HepG2 (cell line): ENCODE data around the gene MED15. TPM values are rescaled to one million over a fixed set of nuclear protein-coding genes. Genes with fewer than 3 reads are reported as not detected.

Experiments
- ATAC-seq: fragments of 200-7000 bp; cut with Tn5 transposase; 3 replicates; pipeline ENCODE4 v1.9.1; 2020; ENCODE audit warnings: mild to moderate bottlenecking, moderate library complexity
- BruUV-seq: library from RNA; stranded (reverse); fragments of 400-500 nt; replicated peaks from 2 replicates; lab custom pipeline; 2021; lab: Mats Ljungman, UMichigan
- CTCF ChIA-PET: fragments of 300-600 bp; formaldehyde crosslinking; extraction: SDS; loops from one replicate; lab custom pipeline; 2021; ENCODE audit warnings: low total read pairs, inconsistent platforms, low intra/inter-chr PET ratio; lab: Yijun Ruan, JAX
- POLR2A ChIA-PET: fragments of 350-600 bp; sonication (Branson Sonifier 250); formaldehyde crosslinking; loops from one replicate; lab custom pipeline; 2020; ENCODE audit warnings: antibody characterized with exemption, inconsistent platforms; lab: Yijun Ruan, JAX
- DNase-seq: peaks from one replicate; pipeline ENCODE4 v3.0.0-alpha.2; 2015; ENCODE audit warnings: low spot score
- FAIRE-seq: peaks from 3 replicates; lab custom pipeline; 2011; peaks lifted over from hg19 to GRCh38; lab: Jason Lieb, UNC
- H2AFZ ChIP-seq: one replicate; pipeline ENCODE4 v1.6.1; 2011; ENCODE audit warnings: low read length, inconsistent platforms
- H3K27ac ChIP-seq: fragments of 300-600 bp; 3 replicates; pipeline ENCODE4 v1.8.0; 2011; ENCODE audit warnings: mixed run types, mild to moderate bottlenecking, mixed read lengths, low read length, inconsistent platforms; ENCODE audit not compliant: insufficient read depth; ENCODE audit errors: extremely low read length
- H3K27me3 ChIP-seq, 2 experiments: fragments of 200-600 bp in 1 of 2; 2 replicates in 1 of 2; 3 replicates in 1 of 2; pipeline versions ENCODE4 v1.6.0 to v1.8.0; 2011; ENCODE audit warnings: low read length in 2 of 2, mild to moderate bottlenecking in 2 of 2, moderate library complexity in 2 of 2, inconsistent platforms in 1 of 2; ENCODE audit not compliant: insufficient read depth in 2 of 2, control insufficient read depth in 1 of 2
- H3K36me3 ChIP-seq, 2 experiments: fragments of 200-600 bp in 1 of 2; replicated peaks in 1 of 2; 2 replicates in 1 of 2; 3 replicates in 1 of 2; pipeline versions ENCODE4 v1.5.1 to v1.8.0; 2011; ENCODE audit warnings: low read length in 2 of 2, inconsistent platforms in 1 of 2; ENCODE audit not compliant: insufficient read depth in 2 of 2, control insufficient read depth in 1 of 2
- H3K4me1 ChIP-seq: 2 replicates; pipeline ENCODE4 v1.5.1; 2012; ENCODE audit warnings: low read length, inconsistent platforms; ENCODE audit not compliant: insufficient read depth
- H3K4me2 ChIP-seq: 2 replicates; pipeline ENCODE4 v1.6.0; 2011; ENCODE audit warnings: low read depth, low read length, inconsistent platforms
- H3K4me3 ChIP-seq, 3 experiments: fragments of 200-600 bp in 1 of 3; sonication (generic), shearing (Covaris generic) in 1 of 3; replicated peaks in 1 of 3; 2 replicates each; pipeline ENCODE4 v1.5.1; 2011 to 2016; ENCODE audit warnings: low read length in 3 of 3, inconsistent platforms in 2 of 3, low read depth in 2 of 3, mild to moderate bottlenecking in 2 of 3, control low read depth in 1 of 3, mixed read lengths in 1 of 3; ENCODE audit not compliant: insufficient read depth in 1 of 3
- H3K79me2 ChIP-seq: one replicate; pipeline ENCODE4 v1.6.1; 2011; ENCODE audit warnings: low read length, inconsistent platforms; ENCODE audit not compliant: insufficient read depth
- H3K9ac ChIP-seq: 2 replicates; pipeline ENCODE4 v1.6.0; 2011; ENCODE audit warnings: mild to moderate bottlenecking, low read depth, low read length, inconsistent platforms; ENCODE audit not compliant: insufficient read depth
- H3K9me3 ChIP-seq: 2 replicates; pipeline ENCODE4 v1.5.1; 2012; ENCODE audit warnings: mild to moderate bottlenecking, low read length
- H4K20me1 ChIP-seq: 2 replicates; pipeline ENCODE4 v1.6.0; 2011; ENCODE audit warnings: inconsistent platforms, mild to moderate bottlenecking, low read length, moderate library complexity; ENCODE audit not compliant: insufficient read depth
- ARHGAP35 ChIP-seq: sonication (generic); formaldehyde crosslinking; IDR thresholded peaks from 2 replicates; pipeline ENCODE4 v1.9.0; 2022; ENCODE audit warnings: mild to moderate bottlenecking, inconsistent platforms, moderate library complexity, missing genetic modification reagents, borderline replicate concordance
- ATF7 ChIP-seq, 2 experiments: fragments of 450-650 bp in 1 of 2; sonication (generic) in 1 of 2; formaldehyde crosslinking in 1 of 2; IDR thresholded peaks; 2 replicates each; pipeline versions ENCODE4 v1.4.0 to v1.6.1; 2016 to 2020; ENCODE audit warnings: antibody characterized with exemption in 1 of 2, mild to moderate bottlenecking in 1 of 2, missing genetic modification reagents in 1 of 2
- CBX5 ChIP-seq: sonication (generic); formaldehyde crosslinking; IDR thresholded peaks from 2 replicates; pipeline ENCODE4 v1.4.0; 2020; ENCODE audit warnings: missing genetic modification reagents, borderline replicate concordance
- HNRNPH1 ChIP-seq: fragments of 200-400 bp; formaldehyde crosslinking; optimal IDR thresholded peaks from 2 replicates; pipeline ENCODE3; 2017; ENCODE audit warnings: mild to moderate bottlenecking, low read depth, low read length
- KLF11 ChIP-seq: IDR thresholded peaks from 2 replicates; pipeline ENCODE4 v1.6.1; 2016; ENCODE audit warnings: missing compliant biosample characterization
- LCORL ChIP-seq, 2 experiments: fragments of 450-650 bp in 1 of 2; sonication (generic) in 1 of 2; formaldehyde crosslinking in 1 of 2; IDR thresholded peaks; 2 replicates each; pipeline versions ENCODE4 v1.5.0 to v1.6.1; 2017 to 2020; ENCODE audit warnings: antibody characterized with exemption in 1 of 2, missing genetic modification reagents in 1 of 2
- MLLT10 ChIP-seq: sonication (generic); formaldehyde crosslinking; IDR thresholded peaks from 2 replicates; pipeline ENCODE4 v1.4.0; 2020; ENCODE audit warnings: missing genetic modification reagents
- PLRG1 ChIP-seq: fragments of 450-650 bp; conservative IDR thresholded peaks from 2 replicates; pipeline ENCODE4 v1.6.1; 2016
- RNF2 ChIP-seq: fragments of 450-650 bp; conservative IDR thresholded peaks from 2 replicates; pipeline ENCODE4 v1.6.1; 2016; ENCODE audit warnings: low read depth
- ZKSCAN5 ChIP-seq: sonication (generic); formaldehyde crosslinking; IDR thresholded peaks from 2 replicates; pipeline ENCODE4 v1.5.1; 2020; ENCODE audit warnings: mild to moderate bottlenecking, missing genetic modification reagents
- ZNF296 ChIP-seq: sonication (generic); formaldehyde crosslinking; conservative IDR thresholded peaks from 2 replicates; pipeline ENCODE4 v1.5.0; 2020; ENCODE audit warnings: mild to moderate bottlenecking, missing genetic modification reagents
- ZNF382 ChIP-seq: sonication (generic); formaldehyde crosslinking; IDR thresholded peaks from 2 replicates; pipeline ENCODE4 v1.5.0; 2020; ENCODE audit warnings: missing genetic modification reagents, mild to moderate bottlenecking, borderline replicate concordance
- WGBS: methylation state at CpG from one replicate; pipeline ENCODE4 v1.1.6; 2017; ENCODE audit warnings: low lambda C conversion rate; 5-methylcytosine and 5-hydroxymethylcytosine counted together
- in situ Hi-C: cut with HindIII; loops from 2 replicates; pipeline ENCODE4 v1.10.0; 2017; ENCODE audit warnings: low pct_unique_long_range_greater_than_20kb; ENCODE audit not compliant: extremely low pct_ligation_motif_present
- intact Hi-C: fragments of 100-400 bp; cut with micrococcal nuclease; formaldehyde crosslinking; loops from one replicate; pipeline ENCODE4 v1.10.0; 2022; ENCODE audit not compliant: unreplicated experiment
- polyA plus RNA-seq, 8 experiments: library from polyadenylated mRNA; depleted of rRNA in 3 of 8; stranded (reverse) in 7 of 8; unstranded in 1 of 8; fragments of >200 nt; fragmentation: Illumina TruSeq in 4 of 8; extraction: Trizol in 4 of 8; gene quantifications; 2 replicates each; pipeline versions ENCODE4 v1.2.1 to v1.2.3, GENCODE V29; 2011 to 2016; ENCODE audit warnings: low read depth in 4 of 8, missing spikeins in 1 of 8, mixed read lengths in 1 of 8; ENCODE audit not compliant: insufficient read depth in 1 of 8
- total RNA-seq, 5 experiments: library from RNA; depleted of rRNA; stranded (reverse); fragments of >200 nt; fragmentation: Illumina TruSeq; extraction: Trizol; gene quantifications; 2 replicates each; pipeline ENCODE4 v1.2.3, GENCODE V29; 2016; ENCODE audit warnings: low read depth in 1 of 5
- TF ChIP-seq, protein P1 (sequence below): fragments of 450-650 bp; IDR thresholded peaks from 2 replicates; pipeline ENCODE4 v1.6.1; 2016
- TF ChIP-seq, protein P2 (sequence below): sonication (generic); formaldehyde crosslinking; IDR thresholded peaks from 2 replicates; pipeline ENCODE4 v1.5.1; 2020; ENCODE audit warnings: mild to moderate bottlenecking, moderate library complexity, missing genetic modification reagents
- TF ChIP-seq, protein P3 (sequence below): sonication (generic); formaldehyde crosslinking; IDR thresholded peaks from 2 replicates; pipeline ENCODE4 v1.5.1; 2020; ENCODE audit warnings: missing genetic modification reagents, mild to moderate bottlenecking, borderline replicate concordance

MED15 gene
- total and polyA plus RNA-seq, 2 of the 13 experiments (the other 11 are each of a cell fraction or from before 2014, with no cell fraction given), result 14.3 to 27.0 TPM

DNA sequence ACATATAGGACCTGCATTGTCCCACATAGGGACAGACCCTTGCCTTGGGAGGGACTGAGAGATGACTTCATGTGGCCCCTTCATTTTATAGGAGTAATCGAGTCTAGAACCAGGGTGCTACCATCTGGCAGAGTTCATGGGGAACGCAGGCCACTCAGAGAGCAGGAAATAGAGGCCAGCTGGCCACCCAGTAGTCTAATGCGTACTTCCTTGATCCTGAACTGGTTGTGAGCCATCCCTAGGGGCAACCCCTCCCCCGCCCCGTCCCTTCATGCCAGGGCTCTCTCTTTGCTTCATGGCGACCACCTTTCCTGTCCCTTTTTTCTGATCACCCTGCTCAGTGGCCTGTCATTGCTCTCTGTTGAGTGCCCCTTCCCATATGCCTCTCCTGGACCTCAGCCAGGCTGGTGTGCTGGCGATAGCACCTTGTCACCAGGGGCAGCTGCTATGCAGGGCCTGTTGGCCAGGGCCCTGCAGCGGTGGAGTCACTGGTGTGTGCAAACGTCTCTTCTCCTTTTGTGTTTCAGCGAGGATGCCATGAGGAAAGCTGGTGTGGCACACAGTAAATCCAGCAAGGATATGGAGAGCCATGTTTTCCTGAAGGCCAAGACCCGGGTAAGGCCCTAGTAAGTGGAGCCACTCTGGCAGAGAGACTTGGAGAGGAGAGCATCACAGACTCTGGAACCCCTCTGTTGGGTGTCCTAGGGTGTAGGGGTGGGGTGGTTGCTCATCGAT is 29.3 kb downstream of the MED15 start:
- ChIA-PET CTCF (no interaction called here), POLR2A (no interaction called here)
- Histone ChIP-seq H3K4me1 (peaks cover 11% of the 10 kb centered on the region), H3K9ac (no peak overlapping the region), H3K4me3 (no peak overlapping the region), H3K9me3 (no peaks in the 10 kb centered on the region), H3K4me2 (no peak overlapping the region), H2AFZ (no peak overlapping the region), H3K36me3 (peaks cover 20 to 61% of the 10 kb centered on the region in 2 experiments; a peak in 4 of 5 replicates), H4K20me1 (peaks cover 29% of the 10 kb centered on the region), H3K27ac (no peak overlapping the region), H3K27me3 (no peaks in the 10 kb centered on the region), H3K79me2 (peaks cover 33% of the 10 kb centered on the region)
- no TSS peak for BruUV-seq
- no peak for DNase-seq
- in situ Hi-C loops, result no loop called here
- FAIRE-seq, result no peak
- TF ChIP-seq, protein P1, sequence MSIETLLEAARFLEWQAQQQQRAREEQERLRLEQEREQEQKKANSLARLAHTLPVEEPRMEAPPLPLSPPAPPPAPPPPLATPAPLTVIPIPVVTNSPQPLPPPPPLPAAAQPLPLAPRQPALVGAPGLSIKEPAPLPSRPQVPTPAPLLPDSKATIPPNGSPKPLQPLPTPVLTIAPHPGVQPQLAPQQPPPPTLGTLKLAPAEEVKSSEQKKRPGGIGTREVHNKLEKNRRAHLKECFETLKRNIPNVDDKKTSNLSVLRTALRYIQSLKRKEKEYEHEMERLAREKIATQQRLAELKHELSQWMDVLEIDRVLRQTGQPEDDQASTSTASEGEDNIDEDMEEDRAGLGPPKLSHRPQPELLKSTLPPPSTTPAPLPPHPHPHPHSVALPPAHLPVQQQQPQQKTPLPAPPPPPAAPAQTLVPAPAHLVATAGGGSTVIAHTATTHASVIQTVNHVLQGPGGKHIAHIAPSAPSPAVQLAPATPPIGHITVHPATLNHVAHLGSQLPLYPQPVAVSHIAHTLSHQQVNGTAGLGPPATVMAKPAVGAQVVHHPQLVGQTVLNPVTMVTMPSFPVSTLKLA, result no peak
- TF ChIP-seq ZKSCAN5 (no peak), LCORL (IDR thresholded peaks at IDR 0.05) (no peak), LCORL (CRISPR knock-in tag; IDR thresholded peaks at IDR 0.05) (no peak), CBX5 (CRISPR knock-in tag) (no peak), RNF2 (no peak), KLF11 (CRISPR knock-in tag) (no peak), ZNF382 (CRISPR knock-in tag) (no peak), MLLT10 (no peak), PLRG1 (no peak), ZNF296 (CRISPR knock-in tag) (no peak), HNRNPH1 (no peak), ATF7 (IDR thresholded peaks at IDR 0.05) (no peak), ATF7 (CRISPR knock-in tag; IDR thresholded peaks at IDR 0.05) (no peak), ARHGAP35 (CRISPR knock-in tag) (no peak)
- TF ChIP-seq, protein P2, sequence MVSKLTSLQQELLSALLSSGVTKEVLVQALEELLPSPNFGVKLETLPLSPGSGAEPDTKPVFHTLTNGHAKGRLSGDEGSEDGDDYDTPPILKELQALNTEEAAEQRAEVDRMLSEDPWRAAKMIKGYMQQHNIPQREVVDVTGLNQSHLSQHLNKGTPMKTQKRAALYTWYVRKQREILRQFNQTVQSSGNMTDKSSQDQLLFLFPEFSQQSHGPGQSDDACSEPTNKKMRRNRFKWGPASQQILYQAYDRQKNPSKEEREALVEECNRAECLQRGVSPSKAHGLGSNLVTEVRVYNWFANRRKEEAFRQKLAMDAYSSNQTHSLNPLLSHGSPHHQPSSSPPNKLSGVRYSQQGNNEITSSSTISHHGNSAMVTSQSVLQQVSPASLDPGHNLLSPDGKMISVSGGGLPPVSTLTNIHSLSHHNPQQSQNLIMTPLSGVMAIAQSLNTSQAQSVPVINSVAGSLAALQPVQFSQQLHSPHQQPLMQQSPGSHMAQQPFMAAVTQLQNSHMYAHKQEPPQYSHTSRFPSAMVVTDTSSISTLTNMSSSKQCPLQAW (CRISPR knock-in tag), result no peak
- TF ChIP-seq, protein P3, sequence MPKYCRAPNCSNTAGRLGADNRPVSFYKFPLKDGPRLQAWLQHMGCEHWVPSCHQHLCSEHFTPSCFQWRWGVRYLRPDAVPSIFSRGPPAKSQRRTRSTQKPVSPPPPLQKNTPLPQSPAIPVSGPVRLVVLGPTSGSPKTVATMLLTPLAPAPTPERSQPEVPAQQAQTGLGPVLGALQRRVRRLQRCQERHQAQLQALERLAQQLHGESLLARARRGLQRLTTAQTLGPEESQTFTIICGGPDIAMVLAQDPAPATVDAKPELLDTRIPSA (CRISPR knock-in tag), result no peak
- no peak for ATAC-seq
- intact Hi-C loops, result no loop called here
- whole genome bisulfite sequencing, result 96% methylated on average over 11 of the region's 12 CpGs
